Mesendoderm (in vitro differentiated cells): ENCODE results near the gene ADORA1.
A peak's percentile ranks its signal among the peaks of the same experiment; 100 is the strongest.

Experiments
- DNase-seq: peaks from one replicate; pipeline ENCODE4 v3.0.0; 2013
- H2AK5ac ChIP-seq: 2 replicates; pipeline ENCODE4 v1.6.1; 2013; ENCODE audit warnings: low read length, inconsistent platforms
- H2BK120ac ChIP-seq: 2 replicates; pipeline ENCODE4 v1.6.1; 2013; ENCODE audit warnings: low read depth, mild to moderate bottlenecking, low read length, moderate library complexity, mixed read lengths
- H2BK15ac ChIP-seq: replicated peaks from 2 replicates; pipeline ENCODE4 v1.6.1; 2013; ENCODE audit warnings: low read depth, mild to moderate bottlenecking, moderate library complexity
- H2BK5ac ChIP-seq: 2 replicates; pipeline ENCODE4 v1.6.1; 2013; ENCODE audit warnings: low read length, inconsistent platforms
- H3K18ac ChIP-seq: 2 replicates; pipeline ENCODE4 v1.6.1; 2013; ENCODE audit warnings: mild to moderate bottlenecking, low read length, mixed read lengths
- H3K23ac ChIP-seq: one replicate; pipeline ENCODE4 v1.6.1; 2013; ENCODE audit warnings: low read length
- H3K27ac ChIP-seq: 2 replicates; pipeline ENCODE4 v1.5.1; 2013; ENCODE audit warnings: low read depth, mild to moderate bottlenecking, inconsistent platforms, low read length, moderate library complexity
- H3K27me3 ChIP-seq: 2 replicates; pipeline ENCODE4 v1.6.1; 2013; ENCODE audit warnings: low read length, control low read depth, mild to moderate bottlenecking, inconsistent platforms; ENCODE audit not compliant: insufficient read depth, poor library complexity
- H3K36me3 ChIP-seq: 2 replicates; pipeline ENCODE4 v1.6.1; 2013; ENCODE audit warnings: low read length, inconsistent platforms; ENCODE audit not compliant: control insufficient read depth, insufficient read depth
- H3K4ac ChIP-seq: one replicate; pipeline ENCODE4 v1.6.1; 2013; ENCODE audit warnings: low read depth, mild to moderate bottlenecking, low read length, moderate library complexity
- H3K4me1 ChIP-seq: 2 replicates; pipeline ENCODE4 v1.6.1; 2013; ENCODE audit warnings: low read depth, low read length, inconsistent platforms; ENCODE audit not compliant: control insufficient read depth
- H3K4me2 ChIP-seq: 2 replicates; pipeline ENCODE4 v1.6.1; 2013; ENCODE audit warnings: low read length
- H3K4me3 ChIP-seq: 2 replicates; pipeline ENCODE4 v1.5.1; 2013; ENCODE audit warnings: mild to moderate bottlenecking, low read length
- H3K56ac ChIP-seq: one replicate; pipeline ENCODE4 v1.6.1; 2013; ENCODE audit warnings: low read length
- H3K79me1 ChIP-seq: 2 replicates; pipeline ENCODE4 v1.6.1; 2013; ENCODE audit warnings: low read length, inconsistent platforms
- H3K79me2 ChIP-seq: 2 replicates; pipeline ENCODE4 v1.6.1; 2013; ENCODE audit warnings: mild to moderate bottlenecking, low read length; ENCODE audit not compliant: control insufficient read depth, insufficient read depth
- H3K9ac ChIP-seq: 2 replicates; pipeline ENCODE4 v1.6.1; 2013; ENCODE audit warnings: low read length, inconsistent platforms
- H4K5ac ChIP-seq: one replicate; pipeline ENCODE4 v1.6.1; 2013; ENCODE audit warnings: low read length
- H4K8ac ChIP-seq: one replicate; pipeline ENCODE4 v1.6.1; 2013; ENCODE audit warnings: low read depth, mild to moderate bottlenecking, control low read depth, low read length, moderate library complexity
- WGBS: extraction: QIAGEN DNeasy Blood & Tissue Kit; methylation state at CpG from one replicate; pipeline ENCODE4 v1.1.7; 2013; ENCODE audit warnings: low lambda C conversion rate, missing lambda C conversion rate; ENCODE audit not compliant: insufficient coverage; ENCODE audit errors: extremely low coverage; 5-methylcytosine and 5-hydroxymethylcytosine counted together

ADORA1 gene

DNA sequence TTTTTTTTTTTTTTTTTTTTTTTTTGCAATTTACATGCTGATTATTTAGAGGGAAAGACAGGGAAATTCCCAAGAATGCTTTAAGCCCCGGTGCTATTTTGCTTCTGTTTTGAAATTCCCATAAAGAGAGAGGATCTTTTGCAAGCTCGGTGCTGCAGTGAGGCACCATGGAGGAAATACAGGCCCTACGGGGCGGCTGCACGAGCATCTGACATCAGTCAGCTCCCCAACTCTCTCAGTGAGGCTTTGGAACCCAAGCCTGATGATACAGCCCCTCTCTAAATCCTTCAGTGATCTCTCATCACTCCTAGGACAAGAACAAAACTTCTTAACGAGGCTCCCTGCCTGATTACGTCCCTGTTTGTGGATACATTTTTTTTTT is 59.8 kb downstream of the ADORA1 start:
- Histone ChIP-seq H2AK5ac (no peak overlapping the region), H4K5ac (no peak overlapping the region), H2BK120ac (no peak overlapping the region), H3K79me2 (no peaks in the 10 kb centered on the region), H3K79me1 (no peaks in the 10 kb centered on the region), H3K27ac (no peak overlapping the region), H3K36me3 (no peaks in the 10 kb centered on the region), H3K56ac (no peak overlapping the region), H3K4ac (no peak overlapping the region), H4K8ac (no peak overlapping the region), H2BK5ac (no peak overlapping the region), H3K9ac (no peak overlapping the region), H3K4me3 (no peak overlapping the region), H3K4me1 (peaks cover 11% of the 10 kb centered on the region), H2BK15ac (no peak overlapping the region), H3K23ac (no peak overlapping the region), H3K18ac (no peak overlapping the region), H3K4me2 (no peak overlapping the region), H3K27me3 (no peaks in the 10 kb centered on the region)
- no peak for DNase-seq
- WGBS: no CpG with 5 or more reads among the region's 7 CpGs

DNA sequence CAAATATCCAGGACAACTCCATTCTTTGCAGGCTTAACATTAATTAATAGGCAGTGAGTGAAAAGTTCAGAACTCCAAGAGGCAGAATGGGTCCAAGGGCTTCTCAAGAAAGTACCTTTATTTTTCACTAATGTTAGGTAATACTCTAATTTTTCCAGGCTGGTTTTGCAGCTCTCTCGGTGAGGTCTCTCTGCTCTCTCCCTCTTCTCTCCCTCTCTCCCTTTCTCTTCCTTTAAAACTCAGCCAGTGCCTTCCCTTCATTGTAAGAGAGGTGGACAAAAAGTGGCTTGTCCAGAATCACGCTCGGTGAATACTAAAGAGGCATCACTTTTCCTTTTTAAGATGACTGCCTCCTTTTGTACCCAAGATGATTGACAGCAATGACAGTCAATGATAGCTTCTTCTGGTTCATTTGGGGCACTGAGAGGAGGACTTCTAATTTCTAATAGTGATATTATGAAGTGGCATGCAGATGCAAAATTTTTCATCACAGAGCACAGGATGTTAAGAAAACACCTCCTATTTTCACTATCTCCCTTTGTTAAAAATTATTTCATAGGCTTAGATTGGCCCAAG is 60.3 kb downstream of the ADORA1 start:
- H2BK120ac ChIP-seq: no peak overlapping the region
- no peaks in the 10 kb centered on the region for H3K79me1 ChIP-seq
- H3K56ac ChIP-seq: no peak overlapping the region
- H2AK5ac ChIP-seq: no peak overlapping the region
- no peak overlapping the region for H3K4me3 ChIP-seq
- H3K27me3 ChIP-seq: no peaks in the 10 kb centered on the region
- H4K8ac ChIP-seq: no peak overlapping the region
- no peaks in the 10 kb centered on the region for H3K36me3 ChIP-seq
- no peak overlapping the region for H2BK15ac ChIP-seq
- no peak overlapping the region for H3K18ac ChIP-seq
- H3K9ac ChIP-seq: no peak overlapping the region
- H3K79me2 ChIP-seq: no peaks in the 10 kb centered on the region
- no peak overlapping the region for H3K4ac ChIP-seq
- H3K23ac ChIP-seq: no peak overlapping the region
- H2BK5ac ChIP-seq: no peak overlapping the region
- no peak overlapping the region for H3K27ac ChIP-seq
- no peak for DNase-seq
- H3K4me1 ChIP-seq: peaks cover 11% of the 10 kb centered on the region
- H4K5ac ChIP-seq: no peak overlapping the region
- no CpG with 5 or more reads among the region's 3 CpGs for WGBS
- H3K4me2 ChIP-seq: no peak overlapping the region

DNA sequence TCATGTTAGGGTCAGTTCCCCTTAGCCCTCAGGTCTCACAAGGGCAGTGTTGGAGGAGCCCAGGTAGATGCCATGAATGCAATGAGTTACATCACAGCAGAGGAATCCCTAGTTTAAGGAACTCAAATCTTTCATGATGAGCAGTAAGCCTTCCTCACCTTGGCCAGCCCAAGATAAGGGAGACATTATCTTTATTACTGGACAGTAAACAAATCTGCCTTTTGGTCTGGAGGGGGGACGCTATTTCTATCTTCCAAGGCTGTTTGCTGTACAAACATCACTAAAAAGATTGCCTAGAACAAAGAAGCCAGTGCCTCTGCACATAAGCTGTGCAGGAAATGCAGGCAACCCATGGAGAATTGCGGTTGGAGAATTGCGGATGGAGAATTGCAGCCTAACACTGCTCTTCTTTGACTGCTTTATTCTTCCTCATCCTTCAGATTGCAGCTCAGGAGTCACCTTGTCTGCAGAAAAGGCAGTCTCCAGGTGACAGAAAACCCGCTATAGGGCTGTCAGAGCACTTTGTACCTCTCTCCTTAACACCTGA is 61.2 kb downstream of the ADORA1 start:
- H4K8ac ChIP-seq: no peak overlapping the region
- H3K9ac ChIP-seq: no peak overlapping the region
- H4K5ac ChIP-seq: no peak overlapping the region
- H3K36me3 ChIP-seq: no peaks in the 10 kb centered on the region
- H2AK5ac ChIP-seq: no peak overlapping the region
- no peak overlapping the region for H3K23ac ChIP-seq
- no peak overlapping the region for H3K4me3 ChIP-seq
- H3K79me2 ChIP-seq: no peaks in the 10 kb centered on the region
- WGBS: no CpG with 5 or more reads among the region's 4 CpGs
- H3K27ac ChIP-seq: no peak overlapping the region
- H3K4ac ChIP-seq: no peak overlapping the region
- no peak overlapping the region for H2BK120ac ChIP-seq
- no peak overlapping the region for H2BK5ac ChIP-seq
- no peak for DNase-seq
- H3K4me2 ChIP-seq: no peak overlapping the region
- H3K79me1 ChIP-seq: no peaks in the 10 kb centered on the region
- H3K56ac ChIP-seq: no peak overlapping the region
- no peaks in the 10 kb centered on the region for H3K27me3 ChIP-seq
- H2BK15ac ChIP-seq: no peak overlapping the region
- peaks cover 11% of the 10 kb centered on the region for H3K4me1 ChIP-seq
- H3K18ac ChIP-seq: no peak overlapping the region

DNA sequence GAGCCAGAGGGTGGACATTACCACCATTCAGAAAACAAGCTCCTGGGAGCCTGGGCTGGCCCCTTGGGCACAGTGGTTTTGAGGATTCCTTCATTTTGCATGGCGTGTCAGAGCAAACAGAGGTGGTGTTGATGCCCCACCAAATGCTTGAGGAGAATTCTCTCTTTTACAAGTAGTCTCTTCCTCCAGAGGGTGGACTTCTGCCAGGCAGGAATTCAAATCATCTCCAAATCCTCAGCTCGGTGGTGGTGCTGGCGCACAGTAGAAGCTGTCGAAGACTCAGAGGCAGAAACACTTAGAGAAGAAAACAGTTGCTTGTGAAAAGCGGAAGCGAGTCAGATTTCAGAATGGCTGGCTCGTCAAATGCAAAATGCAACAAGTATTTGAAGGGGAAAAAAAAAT is 62.4 kb downstream of the ADORA1 start:
- Histone ChIP-seq H3K4me1 (peaks cover 11% of the 10 kb centered on the region), H3K36me3 (no peaks in the 10 kb centered on the region), H3K4ac (no peak overlapping the region), H3K79me1 (no peaks in the 10 kb centered on the region), H4K5ac (no peak overlapping the region), H3K27ac (no peak overlapping the region), H2AK5ac (no peak overlapping the region), H2BK5ac (no peak overlapping the region), H3K56ac (no peak overlapping the region), H3K9ac (no peak overlapping the region), H3K4me2 (no peak overlapping the region), H3K23ac (no peak overlapping the region), H3K4me3 (no peak overlapping the region), H3K79me2 (no peaks in the 10 kb centered on the region), H3K27me3 (no peaks in the 10 kb centered on the region), H2BK120ac (no peak overlapping the region), H2BK15ac (no peak overlapping the region), H4K8ac (no peak overlapping the region), H3K18ac (no peak overlapping the region)
- WGBS: no CpG with 5 or more reads among the region's 7 CpGs
- no peak for DNase-seq

DNA sequence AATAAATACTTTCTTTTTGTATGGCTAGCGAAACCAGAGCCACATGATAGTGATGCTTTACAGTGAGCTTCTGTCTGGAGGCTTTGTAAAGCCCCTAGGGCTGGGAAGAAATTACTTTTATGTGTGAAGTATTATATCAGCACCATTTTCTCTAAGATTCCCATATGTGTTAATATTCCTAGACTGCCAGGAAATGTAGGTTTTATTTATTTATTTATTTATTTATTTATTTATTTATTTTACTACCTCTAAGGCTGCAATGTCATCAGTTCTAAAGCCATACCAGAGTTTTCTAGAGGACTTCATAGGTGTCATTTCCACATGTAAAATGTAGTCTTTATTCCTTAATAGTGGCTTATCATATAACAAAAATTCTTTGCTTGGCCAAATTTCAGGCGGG is 63.4 kb downstream of the ADORA1 start:
- Histone ChIP-seq H2BK120ac (no peak overlapping the region), H3K79me1 (no peaks in the 10 kb centered on the region), H3K23ac (no peak overlapping the region), H3K56ac (no peak overlapping the region), H3K79me2 (no peaks in the 10 kb centered on the region), H3K27me3 (no peaks in the 10 kb centered on the region), H3K9ac (no peak overlapping the region), H4K8ac (no peak overlapping the region), H2AK5ac (no peak overlapping the region), H3K27ac (no peak overlapping the region), H3K4me1 (peaks cover 7% of the 10 kb centered on the region), H4K5ac (no peak overlapping the region), H2BK5ac (no peak overlapping the region), H3K4me3 (no peak overlapping the region), H3K4me2 (no peak overlapping the region), H2BK15ac (no peak overlapping the region), H3K4ac (no peak overlapping the region), H3K36me3 (no peaks in the 10 kb centered on the region), H3K18ac (no peak overlapping the region)
- WGBS: no CpG with 5 or more reads among the region's 2 CpGs
- no peak for DNase-seq

GRCh38 chr1:203196371-203196770 is 68.8 kb downstream of the ADORA1 start:
- Histone ChIP-seq H2BK120ac (no peak overlapping the region), H2BK5ac (no peak overlapping the region), H3K79me2 (no peaks in the 10 kb centered on the region), H4K8ac (no peak overlapping the region), H3K56ac (no peak overlapping the region), H3K36me3 (no peaks in the 10 kb centered on the region), H3K9ac (no peak overlapping the region), H3K4me1 (peaks cover 4% of the 10 kb centered on the region), H2BK15ac (no peak overlapping the region), H3K27me3 (no peaks in the 10 kb centered on the region), H3K18ac (no peak overlapping the region), H4K5ac (no peak overlapping the region), H2AK5ac (no peak overlapping the region), H3K4ac (no peak overlapping the region), H3K27ac (no peak overlapping the region), H3K4me3 (no peak overlapping the region), H3K23ac (no peak overlapping the region), H3K79me1 (no peaks in the 10 kb centered on the region), H3K4me2 (no peak overlapping the region)
- WGBS: no CpG with 5 or more reads among the region's 3 CpGs
- DNase-seq: peak; percentile 32
